Transverse colon (tissue), 4 donors: Measurements from ENCODE around the gene VPS8.

ENCODE experiments used
- CTCF ChIP-seq, 5 experiments: fragments of 200-600 bp in 3 of 5; fragments of 450-650 bp in 2 of 5; sonication (generic) in 3 of 5; IDR thresholded peaks; 1 replicate in 2 of 5; 2 replicates in 3 of 5; pipeline ENCODE4 v1.5.1; 2016 to 2017; ENCODE audit warnings: antibody characterized with exemption in 5 of 5, inconsistent platforms in 3 of 5, mild to moderate bottlenecking in 2 of 5, moderate library complexity in 1 of 5
- EP300 ChIP-seq: sonication (generic); formaldehyde crosslinking; IDR thresholded peaks from one replicate; pipeline ENCODE4 v1.6.1; 2017; ENCODE audit warnings: antibody characterized with exemption, low read depth
- POLR2A ChIP-seq: fragments of 450-650 bp; IDR thresholded peaks from one replicate; pipeline ENCODE4 v1.6.1; 2016; ENCODE audit warnings: antibody characterized with exemption, mild to moderate bottlenecking, moderate library complexity
- POLR2AphosphoS5 ChIP-seq, 3 donors: sonication (generic); formaldehyde crosslinking; IDR thresholded peaks; one replicate each; pipeline ENCODE4 v1.6.1; 2016; ENCODE audit warnings: antibody characterized with exemption in 3 of 3

DNA sequence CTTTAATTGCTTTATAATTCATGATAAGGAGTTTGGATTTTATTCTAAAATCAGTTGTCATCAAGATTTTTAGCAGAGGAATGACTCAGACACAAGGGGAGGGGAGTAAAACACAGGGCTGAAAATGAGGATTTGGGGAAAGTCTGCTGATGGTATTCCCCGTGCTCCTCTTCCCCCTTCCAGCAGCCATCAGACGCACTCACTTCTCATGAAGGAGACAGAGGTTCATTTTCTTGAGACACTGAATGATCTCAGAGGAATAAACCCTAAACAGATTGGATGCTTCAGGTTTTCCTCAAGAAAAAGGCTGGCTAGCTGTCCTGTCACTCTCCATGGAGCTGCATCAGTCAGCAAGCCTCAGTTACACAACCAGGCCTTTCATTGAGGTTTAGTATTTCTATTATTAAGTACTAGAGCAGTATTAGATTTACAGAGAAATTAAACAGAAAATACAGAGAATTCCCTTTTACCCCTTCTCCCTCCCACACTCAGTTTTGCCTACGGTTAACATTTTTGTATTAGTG, 174.5 kb downstream of the VPS8 start:
- TF ChIP-seq CTCF (IDR thresholded peaks at IDR 0.05) (no peak), POLR2AphosphoS5 (IDR thresholded peaks at IDR 0.05) (no peak), POLR2A (no peak), EP300 (no peak)
